GM12872 (cell line): Measurements from ENCODE around the gene PHKB.

Experiments
- CTCF ChIP-seq: IDR thresholded peaks from 3 replicates; pipeline ENCODE4 v1.5.1; 2011; ENCODE audit warnings: low read depth, mild to moderate bottlenecking, low read length, moderate library complexity; ENCODE audit not compliant: insufficient read depth

PHKB gene

GRCh38 chr16:47660540-47660939 is 199.4 kb downstream of the PHKB start:
- TF ChIP-seq CTCF = 0 out of 3 replicates have a peak, but pooled peaks have one; percentile 7

GRCh38 chr16:47664653-47665325 is 203.7 kb downstream of the PHKB start:
- no peak for TF ChIP-seq CTCF

- no peak for TF ChIP-seq CTCF
Measured at GRCh38 chr16:47666434-47666833, 205.3 kb downstream of the PHKB start.

- no peak for TF ChIP-seq CTCF
Measured at GRCh38 chr16:47667956-47668355, 206.8 kb downstream of the PHKB start.

- no peak for TF ChIP-seq CTCF
Measured at GRCh38 chr16:47672475-47672874, 211.3 kb downstream of the PHKB start.

- no peak for TF ChIP-seq CTCF
Measured at GRCh38 chr16:47676635-47677177, 215.6 kb downstream of the PHKB start.

GRCh38 chr16:47687694-47688093 is 226.6 kb downstream of the PHKB start:
- no peak for TF ChIP-seq CTCF

GRCh38 chr16:47693226-47693625 is 232.1 kb downstream of the PHKB start:
- no peak for TF ChIP-seq CTCF
